WTC11 (cell line): ENCODE results near the gene WDR73. TPM values are rescaled to one million over a fixed set of nuclear protein-coding genes. Genes with fewer than 3 reads are reported as not detected.

Source experiments
- FOXP4 ChIP-seq: sonication (generic); formaldehyde crosslinking; IDR thresholded peaks from 2 replicates; pipeline ENCODE4 v1.8.0; 2022; ENCODE audit warnings: mild to moderate bottlenecking, missing genetic modification reagents
- JAZF1 ChIP-seq: fragments of 250-450 bp; sonication (Bioruptor Pico); IDR thresholded peaks from 2 replicates; pipeline ENCODE4 v1.9.0; 2021; ENCODE audit warnings: moderate library complexity, mild to moderate bottlenecking, inconsistent platforms
- KAT7 ChIP-seq: sonication (generic); formaldehyde crosslinking; IDR thresholded peaks from 2 replicates; pipeline ENCODE4 v1.8.1; 2023; ENCODE audit warnings: missing genetic modification reagents, mild to moderate bottlenecking, borderline replicate concordance
- PRDM15 ChIP-seq: sonication (generic); formaldehyde crosslinking; IDR thresholded peaks from 2 replicates; pipeline ENCODE4 v1.8.0; 2022; ENCODE audit warnings: missing genetic modification reagents
- PRRX2 ChIP-seq: fragments of 250-450 bp; sonication (Bioruptor Pico); IDR thresholded peaks from 2 replicates; pipeline ENCODE4 v1.8.0; 2021; ENCODE audit warnings: mild to moderate bottlenecking
- ZBTB21 ChIP-seq: sonication (generic); formaldehyde crosslinking; IDR thresholded peaks from 2 replicates; pipeline ENCODE4 v1.8.1; 2023; ENCODE audit warnings: mild to moderate bottlenecking, missing genetic modification reagents, borderline replicate concordance
- ZNF121 ChIP-seq: sonication (generic); formaldehyde crosslinking; IDR thresholded peaks from 2 replicates; pipeline ENCODE4 v1.8.0; 2023; ENCODE audit warnings: missing genetic modification reagents
- ZNF232 ChIP-seq: sonication (generic); formaldehyde crosslinking; IDR thresholded peaks from 2 replicates; pipeline ENCODE4 v1.8.0; 2022; ENCODE audit warnings: mild to moderate bottlenecking, missing genetic modification reagents
- ZSCAN18 ChIP-seq: fragments of 250-450 bp; sonication (Bioruptor Pico); IDR thresholded peaks from 2 replicates; pipeline ENCODE4 v2.1.2; 2022; ENCODE audit warnings: mild to moderate bottlenecking, moderate library complexity
- total RNA-seq: library from RNA; stranded (reverse); gene quantifications from 3 replicates; pipeline ENCODE4 v1.2.3, GENCODE V29; 2021
- TF ChIP-seq, protein P1 (sequence below): sonication (generic); formaldehyde crosslinking; IDR thresholded peaks from 2 replicates; pipeline ENCODE4 v1.8.1; 2023; ENCODE audit warnings: mild to moderate bottlenecking, moderate library complexity, missing genetic modification reagents
- TF ChIP-seq, protein P2 (sequence below): fragments of 250-450 bp; sonication (Bioruptor Pico); IDR thresholded peaks from 2 replicates; pipeline ENCODE4 v1.9.0; 2021; ENCODE audit warnings: mild to moderate bottlenecking, borderline replicate concordance
- TF ChIP-seq, protein P3 (sequence below): fragments of 250-450 bp; sonication (Bioruptor Pico); conservative IDR thresholded peaks from 2 replicates; pipeline ENCODE4 v1.9.0; 2021; ENCODE audit warnings: mild to moderate bottlenecking
- TF ChIP-seq, protein P4 (sequence below): sonication (generic); formaldehyde crosslinking; IDR thresholded peaks from 2 replicates; pipeline ENCODE4 v1.8.1; 2022; ENCODE audit warnings: low read depth, missing genetic modification reagents, borderline replicate concordance

Gene WDR73
- total RNA-seq, 1 experiment from 2014 or later: 22.6 TPM

- no peak for TF ChIP-seq FOXP4 (CRISPR knock-in tag)
- TF ChIP-seq JAZF1 (CRISPR knock-in tag): no peak
- TF ChIP-seq ZBTB21 (CRISPR knock-in tag): no peak
- TF ChIP-seq PRDM15 (CRISPR knock-in tag): no peak
- TF ChIP-seq, protein P1, sequence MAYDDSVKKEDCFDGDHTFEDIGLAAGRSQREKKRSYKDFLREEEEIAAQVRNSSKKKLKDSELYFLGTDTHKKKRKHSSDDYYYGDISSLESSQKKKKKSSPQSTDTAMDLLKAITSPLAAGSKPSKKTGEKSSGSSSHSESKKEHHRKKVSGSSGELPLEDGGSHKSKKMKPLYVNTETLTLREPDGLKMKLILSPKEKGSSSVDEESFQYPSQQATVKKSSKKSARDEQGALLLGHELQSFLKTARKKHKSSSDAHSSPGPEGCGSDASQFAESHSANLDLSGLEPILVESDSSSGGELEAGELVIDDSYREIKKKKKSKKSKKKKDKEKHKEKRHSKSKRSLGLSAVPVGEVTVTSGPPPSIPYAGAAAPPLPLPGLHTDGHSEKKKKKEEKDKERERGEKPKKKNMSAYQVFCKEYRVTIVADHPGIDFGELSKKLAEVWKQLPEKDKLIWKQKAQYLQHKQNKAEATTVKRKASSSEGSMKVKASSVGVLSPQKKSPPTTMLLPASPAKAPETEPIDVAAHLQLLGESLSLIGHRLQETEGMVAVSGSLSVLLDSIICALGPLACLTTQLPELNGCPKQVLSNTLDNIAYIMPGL: no peak
- TF ChIP-seq, protein P2, sequence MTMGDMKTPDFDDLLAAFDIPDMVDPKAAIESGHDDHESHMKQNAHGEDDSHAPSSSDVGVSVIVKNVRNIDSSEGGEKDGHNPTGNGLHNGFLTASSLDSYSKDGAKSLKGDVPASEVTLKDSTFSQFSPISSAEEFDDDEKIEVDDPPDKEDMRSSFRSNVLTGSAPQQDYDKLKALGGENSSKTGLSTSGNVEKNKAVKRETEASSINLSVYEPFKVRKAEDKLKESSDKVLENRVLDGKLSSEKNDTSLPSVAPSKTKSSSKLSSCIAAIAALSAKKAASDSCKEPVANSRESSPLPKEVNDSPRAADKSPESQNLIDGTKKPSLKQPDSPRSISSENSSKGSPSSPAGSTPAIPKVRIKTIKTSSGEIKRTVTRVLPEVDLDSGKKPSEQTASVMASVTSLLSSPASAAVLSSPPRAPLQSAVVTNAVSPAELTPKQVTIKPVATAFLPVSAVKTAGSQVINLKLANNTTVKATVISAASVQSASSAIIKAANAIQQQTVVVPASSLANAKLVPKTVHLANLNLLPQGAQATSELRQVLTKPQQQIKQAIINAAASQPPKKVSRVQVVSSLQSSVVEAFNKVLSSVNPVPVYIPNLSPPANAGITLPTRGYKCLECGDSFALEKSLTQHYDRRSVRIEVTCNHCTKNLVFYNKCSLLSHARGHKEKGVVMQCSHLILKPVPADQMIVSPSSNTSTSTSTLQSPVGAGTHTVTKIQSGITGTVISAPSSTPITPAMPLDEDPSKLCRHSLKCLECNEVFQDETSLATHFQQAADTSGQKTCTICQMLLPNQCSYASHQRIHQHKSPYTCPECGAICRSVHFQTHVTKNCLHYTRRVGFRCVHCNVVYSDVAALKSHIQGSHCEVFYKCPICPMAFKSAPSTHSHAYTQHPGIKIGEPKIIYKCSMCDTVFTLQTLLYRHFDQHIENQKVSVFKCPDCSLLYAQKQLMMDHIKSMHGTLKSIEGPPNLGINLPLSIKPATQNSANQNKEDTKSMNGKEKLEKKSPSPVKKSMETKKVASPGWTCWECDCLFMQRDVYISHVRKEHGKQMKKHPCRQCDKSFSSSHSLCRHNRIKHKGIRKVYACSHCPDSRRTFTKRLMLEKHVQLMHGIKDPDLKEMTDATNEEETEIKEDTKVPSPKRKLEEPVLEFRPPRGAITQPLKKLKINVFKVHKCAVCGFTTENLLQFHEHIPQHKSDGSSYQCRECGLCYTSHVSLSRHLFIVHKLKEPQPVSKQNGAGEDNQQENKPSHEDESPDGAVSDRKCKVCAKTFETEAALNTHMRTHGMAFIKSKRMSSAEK (CRISPR knock-in tag): no peak
- TF ChIP-seq ZNF121: no peak
- no peak for TF ChIP-seq ZNF232
- TF ChIP-seq, protein P3, sequence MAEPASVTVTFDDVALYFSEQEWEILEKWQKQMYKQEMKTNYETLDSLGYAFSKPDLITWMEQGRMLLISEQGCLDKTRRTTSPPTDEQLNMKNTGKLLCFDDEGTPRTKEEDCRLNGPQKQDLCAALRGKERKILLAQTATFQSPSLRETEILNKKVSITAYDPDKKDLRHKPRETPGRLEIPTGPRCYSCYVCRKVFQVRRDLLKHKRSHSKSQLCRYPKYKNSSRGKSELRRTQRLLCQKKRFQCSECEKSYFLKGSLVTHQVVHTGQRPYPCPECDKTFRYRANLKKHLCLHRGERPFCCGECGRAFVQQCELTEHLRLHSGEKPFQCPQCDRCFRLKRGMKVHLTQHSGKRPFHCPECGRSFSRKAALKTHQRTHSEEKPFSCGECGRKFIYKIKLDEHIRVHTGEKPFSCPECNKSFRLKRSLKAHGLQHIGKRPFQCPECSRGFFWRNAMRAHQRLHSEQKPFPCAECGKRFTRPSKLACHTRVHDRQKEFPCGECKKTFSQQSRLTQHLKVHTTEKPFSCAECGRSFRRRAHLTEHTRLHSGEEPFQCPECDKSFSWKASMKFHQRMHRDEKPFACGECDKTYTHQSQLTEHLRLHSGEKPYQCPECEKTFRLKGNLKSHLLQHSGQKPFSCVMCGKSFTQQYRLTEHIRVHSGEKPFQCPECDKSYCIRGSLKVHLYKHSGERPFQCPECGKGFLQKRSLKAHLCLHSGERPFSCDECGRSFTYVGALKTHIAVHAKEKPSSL (CRISPR knock-in tag): no peak
- no peak for TF ChIP-seq ZSCAN18
- no peak for TF ChIP-seq KAT7
- TF ChIP-seq, protein P4, sequence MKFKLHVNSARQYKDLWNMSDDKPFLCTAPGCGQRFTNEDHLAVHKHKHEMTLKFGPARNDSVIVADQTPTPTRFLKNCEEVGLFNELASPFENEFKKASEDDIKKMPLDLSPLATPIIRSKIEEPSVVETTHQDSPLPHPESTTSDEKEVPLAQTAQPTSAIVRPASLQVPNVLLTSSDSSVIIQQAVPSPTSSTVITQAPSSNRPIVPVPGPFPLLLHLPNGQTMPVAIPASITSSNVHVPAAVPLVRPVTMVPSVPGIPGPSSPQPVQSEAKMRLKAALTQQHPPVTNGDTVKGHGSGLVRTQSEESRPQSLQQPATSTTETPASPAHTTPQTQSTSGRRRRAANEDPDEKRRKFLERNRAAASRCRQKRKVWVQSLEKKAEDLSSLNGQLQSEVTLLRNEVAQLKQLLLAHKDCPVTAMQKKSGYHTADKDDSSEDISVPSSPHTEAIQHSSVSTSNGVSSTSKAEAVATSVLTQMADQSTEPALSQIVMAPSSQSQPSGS: no peak
- TF ChIP-seq PRRX2 (CRISPR knock-in tag): no peak
Measured at GRCh38 chr15:84703808-84704207, 49.7 kb upstream of the WDR73 start (continued).
